ENCODE results near the gene GBX2.

GBX2 gene

GRCh38 chr2:236184701-236185100 lies 16.5 kb upstream of the GBX2 start:
- DNase-seq (ENCODE audit: low read depth in 1 of 2, low spot score in 1 of 2), result no peak

- peak in 1 of 2 donors; percentile 17 for DNase-seq (ENCODE audit: low read depth in 1 of 2, low spot score in 1 of 2)
These were observed 12.8 kb upstream of the GBX2 start for GRCh38 chr2:236180831-236181453.

GRCh38 chr2:236180076-236180816 lies 12.1 kb upstream of the GBX2 start:
- DNase-seq (ENCODE audit: low read depth in 1 of 2, low spot score in 1 of 2), result no peak

GRCh38 chr2:236179236-236180075 lies 11.3 kb upstream of the GBX2 start:
- DNase-seq (ENCODE audit: low read depth in 1 of 2, low spot score in 1 of 2), result no peak

GRCh38 chr2:236178890-236179235 lies 10.7 kb upstream of the GBX2 start:
- DNase-seq (ENCODE audit: low read depth in 1 of 2, low spot score in 1 of 2), result no peak

- peak in 1 of 2 donors; percentile 9 for DNase-seq (ENCODE audit: low read depth in 1 of 2, low spot score in 1 of 2)
These were observed 10.0 kb upstream of the GBX2 start for GRCh38 chr2:236177967-236178889.

- DNase-seq (ENCODE audit: low read depth in 1 of 2, low spot score in 1 of 2), result peak in 1 of 2 donors; percentile 18
These were observed 9.4 kb upstream of the GBX2 start for GRCh38 chr2:236177604-236177966.

GRCh38 chr2:236176951-236177350 lies 8.8 kb upstream of the GBX2 start:
- no peak for DNase-seq (ENCODE audit: low read depth in 1 of 2, low spot score in 1 of 2)

GRCh38 chr2:236176417-236176816 lies 8.2 kb upstream of the GBX2 start:
- DNase-seq (ENCODE audit: low read depth in 1 of 2, low spot score in 1 of 2), result no peak

GRCh38 chr2:236175548-236176150 lies 7.5 kb upstream of the GBX2 start:
- no peak for DNase-seq (ENCODE audit: low read depth in 1 of 2, low spot score in 1 of 2)

- DNase-seq (ENCODE audit: low read depth in 1 of 2, low spot score in 1 of 2), result no peak
These were observed 5.8 kb upstream of the GBX2 start for GRCh38 chr2:236173729-236174607.

GRCh38 chr2:236173036-236173728 lies 5.0 kb upstream of the GBX2 start:
- DNase-seq (ENCODE audit: low read depth in 1 of 2, low spot score in 1 of 2), result no peak

GRCh38 chr2:236172255-236173035 lies 4.3 kb upstream of the GBX2 start:
- no peak for DNase-seq (ENCODE audit: low read depth in 1 of 2, low spot score in 1 of 2)

- no peak for DNase-seq (ENCODE audit: low read depth in 1 of 2, low spot score in 1 of 2)
These were observed 3.6 kb upstream of the GBX2 start for GRCh38 chr2:236171680-236172254.

GRCh38 chr2:236171181-236171679 lies 3.0 kb upstream of the GBX2 start:
- DNase-seq (ENCODE audit: low read depth in 1 of 2, low spot score in 1 of 2), result no peak

GRCh38 chr2:236170590-236171165 lies 2.5 kb upstream of the GBX2 start:
- DNase-seq (ENCODE audit: low read depth in 1 of 2, low spot score in 1 of 2), result no peak

Data from activated CD4-positive, alpha-beta T cell treated with anti-CD3 and anti-CD28 coated beads, Interleukin-2, amount 50 U/mL, for 24 hours (primary cell).